NCI-H774 (cell line): ENCODE results near the gene TSPO2.
A peak's percentile ranks its signal among the peaks of the same experiment; 100 is the strongest.
"Not testable (repeated sequence)": the region's sequence is repeated elsewhere in the genome, so short reads cannot be mapped to it uniquely, and the experiment has no call there.

ENCODE experiments used
- DNase-seq: peaks from one replicate; lab custom pipeline; 2025; lab: John Stamatoyannopoulos, UW

TSPO2 gene

GRCh38 chr6:41042226-41043055 lies at the start of gene TSPO2:
Gene TSPO2, plus strand, starts transcription at chr6:41042467. Its CDS starts 519 bp downstream, at chr6:41042986.
- DNase-seq = no peak

GRCh38 chr6:40992746-40993145 lies 49.5 kb upstream of the TSPO2 start:
- no peak for DNase-seq

- no peak for DNase-seq
Measured at GRCh38 chr6:40996591-40997233, 45.6 kb upstream of the TSPO2 start.

- peak; percentile 41 for DNase-seq
Measured at GRCh38 chr6:40997234-40997957, 44.9 kb upstream of the TSPO2 start.

- DNase-seq = no peak
Measured at GRCh38 chr6:40998661-40999060, 43.6 kb upstream of the TSPO2 start.

- DNase-seq = no peak
Measured at GRCh38 chr6:40999569-40999968, 42.7 kb upstream of the TSPO2 start.

- DNase-seq = no peak
Measured at GRCh38 chr6:41000248-41000647, 42.0 kb upstream of the TSPO2 start.

- no peak for DNase-seq
Measured at GRCh38 chr6:41002168-41002567, 40.1 kb upstream of the TSPO2 start.

GRCh38 chr6:41006217-41006616 lies 36.0 kb upstream of the TSPO2 start:
- DNase-seq = not testable (repeated sequence)

GRCh38 chr6:41006980-41007379 lies 35.3 kb upstream of the TSPO2 start:
- DNase-seq = not testable (repeated sequence)

GRCh38 chr6:41008011-41008410 lies 34.3 kb upstream of the TSPO2 start:
- no peak for DNase-seq

- DNase-seq = no peak
Measured at GRCh38 chr6:41009669-41010068, 32.6 kb upstream of the TSPO2 start.

- no peak for DNase-seq
Measured at GRCh38 chr6:41011673-41012072, 30.6 kb upstream of the TSPO2 start.

GRCh38 chr6:41013466-41014153 lies 28.7 kb upstream of the TSPO2 start:
- no peak for DNase-seq

- no peak for DNase-seq
Measured at GRCh38 chr6:41014780-41015179, 27.5 kb upstream of the TSPO2 start.

- not testable (repeated sequence) for DNase-seq
Measured at GRCh38 chr6:41015860-41016259, 26.4 kb upstream of the TSPO2 start.

- no peak for DNase-seq
Measured at GRCh38 chr6:41017663-41018062, 24.6 kb upstream of the TSPO2 start.

- no peak for DNase-seq
Measured at GRCh38 chr6:41021832-41022231, 20.4 kb upstream of the TSPO2 start.

- DNase-seq = no peak
Measured at GRCh38 chr6:41022294-41022693, 20.0 kb upstream of the TSPO2 start.

GRCh38 chr6:41023114-41023513 lies 19.2 kb upstream of the TSPO2 start:
- DNase-seq = no peak

GRCh38 chr6:41025966-41026530 lies 16.2 kb upstream of the TSPO2 start:
- DNase-seq = no peak

- no peak for DNase-seq
Measured at GRCh38 chr6:41027241-41027640, 15.0 kb upstream of the TSPO2 start.
